Activated CD8-positive, alpha-beta memory T cell treated with anti-CD3 and anti-CD28 coated beads, Interleukin-2, amount 10 ng/mL, durations not matched to agents 7 days and 5 days (primary cell): ENCODE measurements around the gene PTPRS. TPM values are rescaled to one million over a fixed set of nuclear protein-coding genes. Genes with fewer than 3 reads are reported as not detected.
"Not testable (repeated sequence)": the region's sequence is repeated elsewhere in the genome, so short reads cannot be mapped to it uniquely, and the experiment has no call there.

Source experiments
- ATAC-seq: fragments of 150-1000 bp; cut with Tn5 transposase; one replicate; pipeline ENCODE4 v1.10.0; 2021; ENCODE audit warnings: moderate library complexity
- CTCF ChIA-PET: fragments of 350-600 bp; sonication (Branson Sonifier 250); formaldehyde crosslinking; loops from one replicate; lab custom pipeline; 2021; ENCODE audit warnings: antibody characterized with exemption; lab: Charles Lee
- DNase-seq: peaks from one replicate; pipeline ENCODE4 v3.0.0-alpha.2; 2020
- H3K27ac Mint-ChIP-seq: one replicate; pipeline ENCODE4 v1.8.0; 2021; ENCODE audit warnings: mild to moderate bottlenecking, mixed read lengths
- H3K27me3 Mint-ChIP-seq: one replicate; pipeline ENCODE4 v1.8.0; 2021; ENCODE audit warnings: mixed read lengths
- H3K36me3 Mint-ChIP-seq: one replicate; pipeline ENCODE4 v1.8.0; 2021; ENCODE audit warnings: mild to moderate bottlenecking, mixed read lengths
- H3K4me1 Mint-ChIP-seq: one replicate; pipeline ENCODE4 v1.8.0; 2021; ENCODE audit warnings: mixed read lengths
- H3K4me3 Mint-ChIP-seq: one replicate; pipeline ENCODE4 v1.8.0; 2021; ENCODE audit warnings: mild to moderate bottlenecking, moderate library complexity, mixed read lengths
- H3K9me3 Mint-ChIP-seq: one replicate; pipeline ENCODE4 v1.8.0; 2022; ENCODE audit warnings: low read depth, mixed read lengths
- total RNA-seq, 2 experiments: library from RNA; stranded (reverse); gene quantifications; one replicate each; pipeline ENCODE4 v1.2.3, GENCODE V29; 2021

Gene PTPRS
- total RNA-seq, 2 experiments from 2014 or later = 0.16 to 0.32 TPM

DNA sequence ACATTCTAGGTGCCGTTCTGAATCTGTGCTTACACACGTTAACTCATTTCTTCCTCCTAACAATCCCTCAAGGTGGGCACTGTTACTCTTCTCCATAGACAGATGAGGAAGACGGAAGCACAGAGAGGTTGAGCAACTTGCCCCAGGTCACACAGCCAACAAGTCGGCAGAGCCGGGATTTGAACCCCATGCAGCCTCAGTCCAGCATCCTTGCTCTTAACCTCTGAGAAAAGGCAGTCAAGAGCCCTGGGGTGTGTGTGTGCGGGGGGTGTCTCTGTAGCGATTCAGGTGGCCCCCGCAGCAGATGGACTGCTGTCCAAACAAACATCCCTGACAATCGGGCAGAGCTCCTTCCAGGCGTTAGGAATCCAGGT, 6.3 kb downstream of the PTPRS start:
- no peaks in the 10 kb centered on the region for H3K9me3 Mint-ChIP-seq
- no peak overlapping the region for H3K4me3 Mint-ChIP-seq
- peaks cover 47% of the 10 kb centered on the region for H3K27me3 Mint-ChIP-seq
- H3K36me3 Mint-ChIP-seq = no peaks in the 10 kb centered on the region
- ATAC-seq (no peak), DNase-seq (no peak)
- no peak overlapping the region for H3K27ac Mint-ChIP-seq
- peaks cover 8% of the 10 kb centered on the region for H3K4me1 Mint-ChIP-seq
- CTCF ChIA-PET = no interaction called here

DNA sequence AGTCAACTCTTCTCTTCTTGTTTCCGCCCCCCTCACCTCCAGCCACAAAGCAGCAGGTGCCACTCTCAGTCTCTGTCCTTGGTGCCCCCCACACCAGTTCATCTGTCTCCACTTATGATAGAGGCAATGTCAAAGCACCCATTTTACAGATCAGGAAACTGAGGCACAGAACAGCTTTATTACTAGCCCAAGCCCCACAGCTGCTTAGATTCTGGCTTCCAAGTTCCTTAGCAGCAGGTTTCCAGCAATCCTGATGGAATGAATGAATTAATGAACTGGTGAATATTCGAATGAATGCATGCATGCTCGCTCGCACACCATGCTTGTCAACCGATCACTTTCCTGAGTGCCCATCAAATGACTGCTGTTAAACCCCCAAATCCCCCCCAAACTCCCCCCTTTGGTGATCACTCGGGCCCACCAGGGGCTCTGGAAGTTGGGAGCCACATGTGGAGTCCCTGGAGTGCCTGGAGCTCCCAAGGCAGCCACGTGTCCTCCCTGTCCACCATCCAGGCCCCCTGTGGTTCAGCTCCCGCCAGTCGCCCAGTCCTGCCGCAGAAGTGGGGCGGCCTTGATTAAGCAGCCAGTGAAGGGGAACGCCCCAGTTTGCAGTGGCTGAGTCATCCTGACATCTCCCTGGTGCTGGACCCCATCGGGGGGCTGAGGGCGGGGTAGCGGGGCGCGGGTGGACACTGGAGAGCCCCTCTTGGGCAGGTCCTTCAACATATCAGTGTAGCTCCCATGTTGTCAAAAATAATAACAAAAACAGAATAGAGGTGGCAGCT, 6.8 kb downstream of the PTPRS start:
- H3K4me3 Mint-ChIP-seq = no peak overlapping the region
- H3K9me3 Mint-ChIP-seq = no peaks in the 10 kb centered on the region
- DNase-seq (no peak), ATAC-seq (no peak)
- no peak overlapping the region for H3K27ac Mint-ChIP-seq
- peaks cover 6% of the 10 kb centered on the region for H3K4me1 Mint-ChIP-seq
- CTCF ChIA-PET = no interaction called here
- H3K36me3 Mint-ChIP-seq = no peaks in the 10 kb centered on the region
- peaks cover 41% of the 10 kb centered on the region for H3K27me3 Mint-ChIP-seq

DNA sequence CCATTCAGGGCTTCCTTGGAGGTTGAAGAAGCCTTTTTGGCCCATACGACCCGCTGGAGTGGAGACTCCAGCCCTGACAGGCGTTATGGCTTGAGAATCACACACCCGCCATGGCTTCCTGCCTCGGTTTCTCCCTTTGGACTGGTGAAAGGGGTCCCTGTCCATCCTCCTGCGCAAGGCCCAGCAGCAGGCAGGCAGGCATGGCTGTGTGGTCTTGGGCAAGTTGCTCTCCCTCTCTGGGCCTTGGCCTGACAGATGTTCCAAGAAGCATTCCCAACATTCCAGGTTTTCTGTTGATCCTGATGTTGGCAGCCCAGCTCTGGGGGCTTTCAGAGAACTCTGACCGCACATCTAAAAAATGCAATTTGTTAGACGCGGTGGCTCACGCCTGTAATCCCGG, 8.1 kb downstream of the PTPRS start:
- CTCF ChIA-PET = no interaction called here
- H3K4me3 Mint-ChIP-seq = no peak overlapping the region
- DNase-seq (no peak), ATAC-seq (no peak)
- H3K4me1 Mint-ChIP-seq = peaks cover 6% of the 10 kb centered on the region
- peaks cover 29% of the 10 kb centered on the region for H3K27me3 Mint-ChIP-seq
- no peaks in the 10 kb centered on the region for H3K36me3 Mint-ChIP-seq
- no peaks in the 10 kb centered on the region for H3K9me3 Mint-ChIP-seq
- H3K27ac Mint-ChIP-seq = no peak overlapping the region

DNA sequence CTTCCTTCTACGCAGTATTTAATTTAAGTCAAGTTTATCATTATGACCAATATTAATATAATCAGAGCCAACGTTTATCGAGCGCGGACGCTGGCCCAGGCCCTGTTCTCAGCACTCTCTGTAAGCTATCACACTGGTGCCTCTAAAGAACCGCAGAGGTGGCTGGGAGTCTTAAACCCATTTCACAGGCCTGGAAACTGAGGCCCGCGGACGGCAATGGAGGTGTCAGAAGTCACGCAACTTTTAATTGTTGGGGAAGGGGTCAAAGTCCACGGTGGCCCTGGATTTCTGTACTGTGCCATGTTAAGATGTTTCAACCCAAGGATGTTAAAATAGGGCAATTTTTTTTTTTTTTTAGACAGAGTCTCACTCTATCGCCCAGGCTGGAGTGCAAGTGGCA, 8.8 kb downstream of the PTPRS start:
- H3K27ac Mint-ChIP-seq = no peak overlapping the region
- no peak for ATAC-seq
- no peak overlapping the region for H3K4me3 Mint-ChIP-seq
- CTCF ChIA-PET = no interaction called here
- peaks cover 24% of the 10 kb centered on the region for H3K27me3 Mint-ChIP-seq
- H3K9me3 Mint-ChIP-seq = no peaks in the 10 kb centered on the region
- H3K36me3 Mint-ChIP-seq = no peaks in the 10 kb centered on the region
- peaks cover 6% of the 10 kb centered on the region for H3K4me1 Mint-ChIP-seq
- no peak for DNase-seq

DNA sequence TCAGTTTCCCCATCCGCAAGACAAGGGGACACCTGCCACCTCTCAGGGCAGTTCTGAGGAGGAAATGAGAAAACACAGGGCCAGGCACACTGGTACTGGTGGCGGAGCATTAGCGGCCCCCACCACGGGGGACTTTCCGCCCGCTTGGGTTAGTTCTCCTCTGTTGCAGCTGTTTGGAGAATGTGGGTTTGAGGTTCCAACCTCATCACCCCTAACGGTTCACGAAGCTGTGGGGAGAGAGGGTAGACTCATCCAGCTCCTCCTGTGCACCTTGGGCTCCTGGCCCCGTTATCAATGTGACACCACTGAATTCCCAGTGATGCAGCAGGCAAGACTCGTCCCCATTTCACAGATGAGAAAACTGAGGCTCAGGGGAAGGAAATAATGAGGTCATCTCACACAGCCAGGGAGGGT, 10.3 kb downstream of the PTPRS start:
- no peaks in the 10 kb centered on the region for H3K36me3 Mint-ChIP-seq

DNA sequence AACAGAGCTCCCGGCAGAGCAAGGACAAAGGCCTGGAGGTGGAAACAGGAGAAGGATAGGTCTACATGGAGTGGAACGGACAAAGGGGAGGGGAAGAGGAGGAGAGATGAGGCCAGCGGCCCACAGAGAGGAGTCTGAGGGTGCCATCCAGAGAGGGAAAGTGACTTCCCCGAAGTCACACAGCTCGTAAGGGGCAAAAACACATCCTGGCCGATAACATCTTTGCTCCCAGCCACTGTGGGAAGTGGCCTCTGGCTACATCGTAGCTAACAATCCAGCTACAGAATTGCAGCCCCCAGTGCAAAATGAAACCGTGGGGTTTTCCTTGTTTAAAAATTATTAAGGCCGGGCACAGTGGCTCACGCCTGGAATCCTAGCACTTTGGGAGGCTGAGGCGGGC, 11.5 kb downstream of the PTPRS start:
- ATAC-seq = no peak
- Mint-ChIP-seq H3K4me3 (no peak overlapping the region), H3K4me1 (peaks cover 2% of the 10 kb centered on the region), H3K9me3 (no peaks in the 10 kb centered on the region), H3K27ac (no peak overlapping the region), H3K36me3 (no peaks in the 10 kb centered on the region), H3K27me3 (peaks cover under 1% of the 10 kb centered on the region)
- CTCF ChIA-PET = interaction anchor here (0.7 kb wide), 1 partner anchor 529 kb away, joined by 3 read pairs; no protein-coding TSS in a partner anchor
- no peak for DNase-seq

More for the DNA sequence above, 10.3 kb downstream of the PTPRS start:
- DNase-seq (no peak), ATAC-seq (no peak)
- Mint-ChIP-seq H3K27me3 (peaks cover 11% of the 10 kb centered on the region), H3K27ac (no peak overlapping the region), H3K4me1 (peaks cover 2% of the 10 kb centered on the region), H3K9me3 (no peaks in the 10 kb centered on the region), H3K4me3 (no peak overlapping the region)
- CTCF ChIA-PET = no interaction called here

DNA sequence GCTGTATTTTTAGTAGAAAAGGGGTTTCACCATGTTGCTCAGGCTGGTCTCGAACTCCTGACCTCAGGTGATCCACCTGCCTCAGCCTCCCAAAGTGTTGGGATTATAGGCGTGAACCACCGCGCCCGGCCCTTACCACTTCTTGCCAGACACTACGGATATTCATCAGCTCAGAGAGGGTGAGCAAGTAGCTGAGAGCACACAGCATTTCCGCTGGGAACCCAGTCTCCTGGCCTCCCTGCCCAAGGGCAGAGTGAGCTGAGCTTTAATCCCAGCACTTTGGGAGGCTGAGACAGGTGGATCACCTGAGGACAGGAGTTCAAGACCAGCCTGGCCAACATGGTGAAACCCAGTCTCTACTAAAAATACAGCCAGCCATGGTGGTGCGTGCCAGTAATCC, 12.2 kb downstream of the PTPRS start:
- ATAC-seq, CTCF ChIA-PET, H3K36me3 Mint-ChIP-seq, H3K27ac Mint-ChIP-seq, DNase-seq, H3K9me3 Mint-ChIP-seq, H3K4me3 Mint-ChIP-seq, H3K27me3 Mint-ChIP-seq, H3K4me1 Mint-ChIP-seq: not testable (repeated sequence)

DNA sequence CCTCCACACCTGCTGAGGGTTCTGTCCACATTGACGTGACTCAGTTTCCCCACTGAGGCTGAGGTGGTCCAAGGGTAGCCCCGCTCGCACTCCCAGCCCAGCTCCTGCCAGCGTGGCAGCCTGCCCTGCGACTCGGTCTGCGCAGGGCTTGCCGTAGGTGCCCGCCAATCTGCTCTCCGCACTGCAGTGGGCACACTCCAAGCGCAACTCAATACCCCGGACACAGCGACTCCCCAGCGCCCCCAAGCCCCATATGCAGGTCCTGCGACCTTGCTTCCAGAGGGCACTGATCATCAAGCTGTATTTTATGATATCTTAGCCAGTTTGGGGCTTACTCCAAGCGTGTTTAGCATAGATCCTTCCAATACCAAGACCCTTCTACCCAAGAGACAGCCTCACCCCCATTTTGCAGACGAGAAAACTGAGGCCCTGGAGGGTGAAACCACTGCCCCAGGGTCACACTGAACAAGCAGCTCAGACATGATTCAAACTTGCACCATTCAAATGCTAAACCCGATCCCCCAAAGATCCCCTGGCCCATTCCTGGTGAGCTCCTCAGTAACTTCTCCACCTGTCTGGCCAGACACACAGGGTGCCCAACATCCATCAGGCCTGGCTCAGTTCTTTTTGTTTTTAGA, 13.5 kb downstream of the PTPRS start:
- Mint-ChIP-seq H3K27me3 (peaks cover 9% of the 10 kb centered on the region), H3K9me3 (no peaks in the 10 kb centered on the region), H3K4me3 (no peak overlapping the region), H3K4me1 (peaks cover 2% of the 10 kb centered on the region), H3K36me3 (no peaks in the 10 kb centered on the region), H3K27ac (no peak overlapping the region)
- CTCF ChIA-PET = no interaction called here
- DNase-seq (no peak), ATAC-seq (no peak)

DNA sequence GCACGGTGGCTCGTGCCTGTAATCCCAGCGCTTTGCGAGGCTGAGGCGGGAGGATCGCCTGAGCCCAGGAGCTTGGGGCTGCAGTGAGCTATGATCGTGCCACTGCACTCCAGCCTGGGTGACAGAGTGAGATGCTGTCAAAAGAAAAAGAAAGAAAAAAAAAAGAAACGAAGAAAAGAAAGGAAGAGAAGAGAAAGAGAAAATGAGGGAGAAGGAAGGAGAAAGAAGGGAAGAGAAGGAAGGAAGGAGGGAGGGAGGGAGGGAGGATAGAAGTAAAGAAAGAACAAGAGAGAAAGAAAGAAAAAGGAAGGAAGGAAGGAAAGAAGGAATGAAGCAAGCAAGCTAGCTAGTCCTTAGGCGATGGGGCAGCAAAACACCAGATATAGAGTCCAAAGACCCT, 14.1 kb downstream of the PTPRS start:
- DNase-seq (no peak), ATAC-seq (no peak)
- Mint-ChIP-seq H3K4me1 (peaks cover 6% of the 10 kb centered on the region), H3K9me3 (no peaks in the 10 kb centered on the region), H3K36me3 (no peaks in the 10 kb centered on the region), H3K27me3 (peaks cover 14% of the 10 kb centered on the region), H3K27ac (no peak overlapping the region), H3K4me3 (no peak overlapping the region)
- CTCF ChIA-PET = no interaction called here

DNA sequence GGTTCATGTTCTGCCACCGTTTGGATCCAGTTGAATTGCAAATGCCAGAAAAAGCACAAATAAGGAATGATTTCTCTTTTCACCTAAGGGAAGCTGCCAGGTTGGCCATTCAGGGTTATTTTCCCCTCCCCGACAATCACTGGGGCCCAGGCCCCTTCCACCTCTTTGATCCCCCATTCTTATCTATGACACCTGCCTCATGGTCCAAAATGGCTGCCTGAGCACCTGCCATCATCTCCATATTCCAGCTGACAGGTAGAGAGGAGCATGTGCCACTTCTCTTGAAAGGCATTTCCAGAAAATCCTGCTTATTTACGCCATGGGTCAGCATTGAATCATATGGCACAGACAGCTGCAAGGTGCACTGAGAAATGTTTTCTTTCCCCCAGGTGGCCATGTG, 15.7 kb downstream of the PTPRS start:
- Mint-ChIP-seq H3K4me3 (no peak overlapping the region), H3K4me1 (peaks cover 5% of the 10 kb centered on the region), H3K36me3 (no peaks in the 10 kb centered on the region), H3K27me3 (peaks cover 17% of the 10 kb centered on the region), H3K27ac (no peak overlapping the region), H3K9me3 (no peaks in the 10 kb centered on the region)
- no peak for DNase-seq
- ATAC-seq = no peak
- CTCF ChIA-PET = no interaction called here

DNA sequence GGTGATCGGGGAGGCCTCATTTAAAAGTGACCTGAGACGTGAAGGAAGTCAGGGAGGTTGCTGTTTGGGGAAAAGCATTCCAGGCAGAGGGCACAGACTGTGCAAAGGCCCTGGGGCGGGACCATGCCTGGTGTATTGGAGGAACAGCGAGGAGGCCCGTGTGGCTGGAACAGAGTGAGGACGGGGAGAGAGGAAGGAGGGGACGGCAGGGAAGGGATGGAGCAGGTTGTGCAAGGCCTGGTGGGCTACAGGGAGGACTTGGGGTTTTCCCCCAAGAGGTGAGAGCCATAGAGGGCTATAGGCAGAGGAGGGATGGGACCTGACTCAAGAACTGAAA, 17.2 kb downstream of the PTPRS start:
- CTCF ChIA-PET = no interaction called here
- H3K4me1 Mint-ChIP-seq = peaks cover 5% of the 10 kb centered on the region
- H3K4me3 Mint-ChIP-seq = no peak overlapping the region
- no peak overlapping the region for H3K27ac Mint-ChIP-seq
- no peaks in the 10 kb centered on the region for H3K9me3 Mint-ChIP-seq
- H3K27me3 Mint-ChIP-seq = peaks cover 17% of the 10 kb centered on the region
- ATAC-seq (no peak), DNase-seq (no peak)
- no peaks in the 10 kb centered on the region for H3K36me3 Mint-ChIP-seq

DNA sequence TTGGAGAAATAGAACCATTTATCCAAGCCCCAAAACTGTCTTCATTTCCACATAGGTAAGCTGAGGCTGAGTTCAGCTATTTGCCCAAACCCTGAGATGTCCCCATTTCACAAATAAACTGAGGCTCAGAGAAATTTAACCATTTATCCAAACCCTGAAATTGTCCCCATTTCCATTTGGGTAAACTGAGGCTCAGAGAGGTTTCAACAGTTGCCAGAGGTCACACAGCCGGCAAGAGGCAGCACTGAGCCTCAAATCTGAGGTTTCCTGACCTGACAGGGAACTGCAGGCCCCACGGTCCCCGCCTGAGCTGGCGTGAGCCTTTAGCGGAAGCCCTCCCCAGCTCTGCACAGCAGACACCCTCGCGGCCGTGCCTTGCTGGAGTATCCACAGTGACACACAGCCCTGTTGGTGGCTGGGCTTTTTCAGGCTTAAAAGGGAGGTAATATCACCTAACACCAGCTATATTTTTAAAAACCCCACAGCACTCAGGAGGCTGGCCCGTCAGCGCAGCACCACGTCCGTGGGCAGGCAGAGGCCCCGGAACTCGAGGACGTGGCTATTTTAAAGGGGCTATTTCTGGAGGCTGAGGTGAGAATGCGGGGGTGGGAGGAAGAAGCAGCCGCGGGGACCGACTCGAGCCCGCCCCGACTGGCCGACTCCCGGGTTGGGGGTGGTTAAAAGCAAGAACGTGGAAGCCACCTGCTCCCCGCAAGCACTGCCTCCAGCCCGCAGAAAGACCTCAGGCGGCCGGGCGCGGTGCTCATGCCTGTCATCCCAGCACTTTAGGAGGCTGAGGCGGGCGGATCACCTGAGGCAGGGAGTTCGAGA, 18.5 kb downstream of the PTPRS start:
- Mint-ChIP-seq H3K4me1 (peaks cover 5% of the 10 kb centered on the region), H3K9me3 (no peaks in the 10 kb centered on the region), H3K27me3 (peaks cover 17% of the 10 kb centered on the region), H3K27ac (no peak overlapping the region), H3K4me3 (no peak overlapping the region), H3K36me3 (no peaks in the 10 kb centered on the region)
- CTCF ChIA-PET = interaction anchor here (0.8 kb wide), 1 partner anchor 32 kb away, joined by 3 read pairs; no protein-coding TSS in a partner anchor
- ATAC-seq (peak; percentile 64), DNase-seq (peak; percentile 53)

DNA sequence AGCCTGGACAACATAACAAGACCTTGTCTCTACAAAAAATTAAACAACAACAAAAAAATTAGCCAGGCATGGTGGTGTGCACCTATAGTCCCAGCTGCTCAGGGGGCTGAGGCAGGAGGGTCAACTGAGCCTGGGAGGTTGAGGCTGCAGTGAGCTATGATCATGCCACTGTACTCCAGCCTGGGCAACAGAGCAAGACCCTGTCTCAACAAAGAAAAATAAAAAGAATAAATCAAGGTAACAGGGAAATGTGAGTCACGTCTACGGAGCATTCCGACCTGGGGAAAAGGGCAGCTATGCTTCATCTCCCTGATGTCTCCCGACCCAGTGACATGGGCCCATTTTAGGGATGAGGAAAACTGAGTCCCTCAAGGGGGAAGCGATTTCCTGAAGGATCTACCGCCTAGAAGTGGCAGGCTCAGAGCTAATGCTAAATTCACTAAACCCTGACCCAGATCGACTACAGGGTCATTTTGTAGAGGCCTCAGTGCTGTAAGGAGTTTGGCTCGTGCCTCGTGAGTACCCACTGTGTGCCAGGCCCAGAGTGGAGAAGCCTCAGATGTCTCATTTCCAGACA, 19.5 kb downstream of the PTPRS start:
- Mint-ChIP-seq H3K36me3 (no peaks in the 10 kb centered on the region), H3K27ac (no peak overlapping the region), H3K9me3 (no peaks in the 10 kb centered on the region), H3K4me1 (peaks cover 5% of the 10 kb centered on the region), H3K4me3 (no peak overlapping the region), H3K27me3 (peaks cover 17% of the 10 kb centered on the region)
- CTCF ChIA-PET = interaction anchor here (0.8 kb wide), 1 partner anchor 33 kb away, joined by 3 read pairs; no protein-coding TSS in a partner anchor
- DNase-seq (no peak), ATAC-seq (no peak)
